A549 (cell line): ENCODE measurements around the gene VCL. TPM values are rescaled to one million over a fixed set of nuclear protein-coding genes. Genes with fewer than 3 reads are reported as not detected.

Experiments used
- ATAC-seq, 2 experiments: fragments of 200-7000 bp in 1 of 2; fragments of >200 bp in 1 of 2; cut with Nextera tagmentation in 1 of 2; cut with Tn5 transposase in 1 of 2; 3 replicates each; pipeline versions ENCODE4 v1.8.0 to v1.9.1; 2018 to 2020; ENCODE audit warnings: mild to moderate bottlenecking in 1 of 2, moderate library complexity in 1 of 2
- CTCF ChIA-PET: fragments of 300-600 bp; sonication (Branson Sonifier 250); formaldehyde crosslinking; extraction: SDS; loops from one replicate; lab custom pipeline; 2021; ENCODE audit warnings: antibody characterized with exemption, inconsistent platforms; lab: Yijun Ruan, JAX
- POLR2A ChIA-PET: fragments of 350-600 bp; formaldehyde crosslinking; extraction: SDS; loops from one replicate; lab custom pipeline; 2021; ENCODE audit warnings: antibody characterized with exemption, inconsistent platforms; lab: Yijun Ruan, JAX
- DNase-seq, 2 experiments: peaks; one replicate each; pipeline versions ENCODE4 v3.0.0 to v3.0.0-alpha.2; 2011 to 2016; ENCODE audit warnings: low read depth in 1 of 2, low spot score in 1 of 2
- FAIRE-seq: peaks from 2 replicates; lab custom pipeline; 2011; peaks lifted over from hg19 to GRCh38; lab: Jason Lieb, UNC
- H3K27ac ChIP-seq, 2 experiments: fragments of >200 bp; sonication (Bioruptor Twin); formaldehyde crosslinking; 3 replicates each; pipeline ENCODE4 v1.5.1; 2016 to 2017
- H3K4me1 ChIP-seq: fragments of >200 bp; sonication (Bioruptor Twin); formaldehyde crosslinking; 3 replicates; pipeline ENCODE4 v1.6.1; 2016
- H3K4me2 ChIP-seq: fragments of >200 bp; sonication (Bioruptor Twin); formaldehyde crosslinking; 3 replicates; pipeline ENCODE4 v1.6.1; 2016
- H3K4me3 ChIP-seq: fragments of >200 bp; sonication (Bioruptor Twin); formaldehyde crosslinking; 3 replicates; pipeline ENCODE4 v1.5.1; 2016
- H3K9me3 ChIP-seq: fragments of >200 bp; sonication (Bioruptor Twin); formaldehyde crosslinking; 3 replicates; pipeline ENCODE4 v1.6.1; 2016
- BHLHE40 ChIP-seq: IDR thresholded peaks from 2 replicates; pipeline ENCODE4 v1.6.1; 2012; ENCODE audit warnings: low read depth, low read length, inconsistent platforms
- CHD4 ChIP-seq: fragments of 200-600 bp; sonication (generic); IDR thresholded peaks from 2 replicates; pipeline ENCODE4 v1.6.1; 2016; ENCODE audit warnings: antibody characterized with exemption, mild to moderate bottlenecking, borderline replicate concordance
- CTCF ChIP-seq: fragments of >200 bp; sonication (Bioruptor Twin); formaldehyde crosslinking; IDR thresholded peaks from 3 replicates; pipeline ENCODE4 v1.5.1; 2016
- EHF ChIP-seq: fragments of 250-450 bp; sonication (Bioruptor Pico); IDR thresholded peaks from 2 replicates; pipeline ENCODE4 v1.5.0; 2020; ENCODE audit warnings: mild to moderate bottlenecking
- EHMT2 ChIP-seq: fragments of 200-600 bp; sonication (generic); IDR thresholded peaks from 2 replicates; pipeline ENCODE4 v1.6.1; 2016; ENCODE audit warnings: antibody characterized with exemption, low read depth, mild to moderate bottlenecking, moderate library complexity
- ESRRA ChIP-seq: fragments of 150-350 bp; IDR thresholded peaks from 2 replicates; pipeline ENCODE4 v1.6.1; 2014; ENCODE audit warnings: mild to moderate bottlenecking, low read length, borderline replicate concordance
- FOXS1 ChIP-seq: fragments of 250-450 bp; sonication (Bioruptor Pico); IDR thresholded peaks from 2 replicates; pipeline ENCODE4 v1.5.0; 2020; ENCODE audit warnings: mild to moderate bottlenecking, moderate library complexity
- HEYL ChIP-seq: fragments of 250-450 bp; sonication (Bioruptor Pico); IDR thresholded peaks from 2 replicates; pipeline ENCODE4 v1.8.0; 2021; ENCODE audit warnings: mild to moderate bottlenecking, moderate library complexity
- HMGXB4 ChIP-seq: fragments of 250-450 bp; sonication (Bioruptor Pico); IDR thresholded peaks from 2 replicates; pipeline ENCODE4 v1.5.0; 2021; ENCODE audit warnings: mild to moderate bottlenecking, moderate library complexity, borderline replicate concordance
- HOXB5 ChIP-seq: fragments of 250-450 bp; sonication (Bioruptor Pico); IDR thresholded peaks from 2 replicates; pipeline ENCODE4 v1.5.0; 2020; ENCODE audit warnings: mild to moderate bottlenecking, moderate library complexity
- JUNB ChIP-seq: fragments of >200 bp; sonication (Bioruptor Twin); formaldehyde crosslinking; IDR thresholded peaks from 2 replicates; pipeline ENCODE4 v1.6.1; 2016
- KDM5A ChIP-seq: fragments of 200-600 bp; sonication (generic); IDR thresholded peaks from 2 replicates; pipeline ENCODE4 v1.6.1; 2016; ENCODE audit warnings: antibody characterized with exemption, mild to moderate bottlenecking
- MAX ChIP-seq: IDR thresholded peaks from 2 replicates; pipeline ENCODE4 v1.6.1; 2012
- MAZ ChIP-seq: fragments of 150-350 bp; IDR thresholded peaks from 2 replicates; pipeline ENCODE4 v1.6.1; 2014; ENCODE audit warnings: antibody characterized with exemption, low read depth, low read length, borderline replicate concordance
- MYC ChIP-seq: IDR thresholded peaks from 2 replicates; pipeline ENCODE4 v1.6.1; 2012; ENCODE audit warnings: mild to moderate bottlenecking, inconsistent platforms, low read length, improper control_type of control experiment, borderline replicate concordance
- NFE2L2 ChIP-seq: fragments of 150-350 bp; conservative IDR thresholded peaks from 2 replicates; pipeline ENCODE4 v1.6.1; 2014; ENCODE audit warnings: low read length
- PHF8 ChIP-seq: fragments of 200-600 bp; sonication (generic); IDR thresholded peaks from 2 replicates; pipeline ENCODE4 v1.6.1; 2016; ENCODE audit warnings: low read depth, mild to moderate bottlenecking, antibody characterized with exemption, moderate library complexity, borderline replicate concordance
- RARB ChIP-seq: fragments of 250-450 bp; sonication (Bioruptor Pico); IDR thresholded peaks from 2 replicates; pipeline ENCODE4 v1.8.0; 2021; ENCODE audit warnings: mild to moderate bottlenecking, moderate library complexity
- RCOR1 ChIP-seq: fragments of 150-350 bp; IDR thresholded peaks from 2 replicates; pipeline ENCODE4 v1.6.1; 2014; ENCODE audit warnings: antibody characterized with exemption, low read length, low read depth
- RNF2 ChIP-seq: fragments of 200-600 bp; sonication (generic); IDR thresholded peaks from 2 replicates; pipeline ENCODE4 v1.6.1; 2016; ENCODE audit warnings: low read depth, mild to moderate bottlenecking, antibody characterized with exemption, moderate library complexity, borderline replicate concordance
- SMC3 ChIP-seq: fragments of >200 bp; sonication (Bioruptor Twin); formaldehyde crosslinking; IDR thresholded peaks from 3 replicates; pipeline ENCODE4 v1.6.1; 2018; ENCODE audit warnings: inconsistent platforms
- TP53 ChIP-seq: fragments of 250-450 bp; sonication (Bioruptor Pico); IDR thresholded peaks from 2 replicates; pipeline ENCODE4 v1.5.0; 2021; ENCODE audit warnings: mild to moderate bottlenecking, moderate library complexity
- ZC3H11A ChIP-seq: fragments of 450-650 bp; IDR thresholded peaks from 2 replicates; pipeline ENCODE4 v1.6.1; 2014; ENCODE audit warnings: antibody characterized with exemption, mild to moderate bottlenecking
- ZFP36 ChIP-seq: fragments of 450-650 bp; IDR thresholded peaks from 2 replicates; pipeline ENCODE4 v1.6.1; 2014; ENCODE audit warnings: borderline replicate concordance; ENCODE audit not compliant: partially characterized antibody
- ZSCAN20 ChIP-seq: fragments of 250-450 bp; sonication (Bioruptor Pico); IDR thresholded peaks from 2 replicates; pipeline ENCODE4 v1.8.0; 2022; ENCODE audit warnings: mild to moderate bottlenecking, moderate library complexity
- WGBS: methylation state at CpG from one replicate; pipeline ENCODE4 v1.1.6; 2017; ENCODE audit errors: missing lambda C conversion rate; 5-methylcytosine and 5-hydroxymethylcytosine counted together
- polyA plus RNA-seq, 4 experiments: library from polyadenylated mRNA; depleted of rRNA in 3 of 4; stranded (reverse); fragments of >200 nt; fragmentation: RNase III in 1 of 4; extraction: RNeasy Plus Mini Kit Qiagen cat#74134 plus additional on column Dnase treatment in 1 of 4; gene quantifications; 2 replicates in 3 of 4; 3 replicates in 1 of 4; pipeline ENCODE4 v1.2.3, GENCODE V29; 2011 to 2017
- TF ChIP-seq, protein P1 (sequence below): fragments of 450-650 bp; IDR thresholded peaks from 2 replicates; pipeline ENCODE4 v1.6.1; 2014; ENCODE audit warnings: antibody characterized with exemption

VCL gene
- polyA plus RNA-seq, 2 of the 4 experiments (the other 2 are of a cell fraction), result 101 to 112 TPM

- no peak overlapping the region for H3K4me2 ChIP-seq
- no peak for TF ChIP-seq HEYL (CRISPR knock-in tag)
- no peak for TF ChIP-seq TP53
- no peak for TF ChIP-seq MYC
- no peak for TF ChIP-seq BHLHE40
- TF ChIP-seq ZSCAN20 (CRISPR knock-in tag), result no peak
- no peak for TF ChIP-seq HOXB5 (CRISPR knock-in tag)
- TF ChIP-seq EHMT2, result no peak
- TF ChIP-seq MAX, result no peak
- no peak for TF ChIP-seq KDM5A
- TF ChIP-seq ESRRA, result no peak
- TF ChIP-seq RCOR1, result no peak
- TF ChIP-seq ZC3H11A, result no peak
- no peak for TF ChIP-seq SMC3
- TF ChIP-seq MAZ, result no peak
- no peak for TF ChIP-seq ZFP36
- no peak for TF ChIP-seq CHD4
- TF ChIP-seq PHF8, result no peak
- no peak for TF ChIP-seq EHF (CRISPR knock-in tag)
- no peak for TF ChIP-seq RNF2
- TF ChIP-seq, all 56 proteins: peak for 0
- ChIA-PET CTCF (interaction anchor here (0.7 to 4.6 kb wide), 11 partner anchors 12 to 196 kb away, joined by 3 to 16 read pairs (median 6); partner anchors contain the start of gene VCL), POLR2A (no interaction called here)
- FAIRE-seq (no peak), ATAC-seq (no peak), DNase-seq (no peak)
- H3K27ac ChIP-seq, result peak overlapping the region; percentile 69 to 77; a peak in 4 of 6 replicates
- H3K9me3 ChIP-seq, result no peaks in the 10 kb centered on the region
- 90% methylated on average over 5 of the region's 5 CpGs for WGBS
- H3K4me3 ChIP-seq, result no peak overlapping the region
- peaks cover 96% of the 10 kb centered on the region for H3K4me1 ChIP-seq
These were observed 78.0 kb downstream of the VCL start for GRCh38 chr10:74075906-74076305.

GRCh38 chr10:74076961-74077360, 79.0 kb downstream of the VCL start:
- Histone ChIP-seq H3K4me3 (no peak overlapping the region), H3K27ac (peak overlapping the region; percentile 69 to 77; a peak in 5 of 6 replicates), H3K9me3 (no peaks in the 10 kb centered on the region), H3K4me1 (peaks cover 94% of the 10 kb centered on the region), H3K4me2 (peak overlapping the region; percentile 76)
- 64% methylated on average over 2 of the region's 2 CpGs for WGBS
- DNase-seq, result no peak
- FAIRE-seq, result no peak
- ChIA-PET CTCF (interaction anchor here (0.6 to 4.6 kb wide), 8 partner anchors 10 to 228 kb away, joined by 4 to 16 read pairs (median 7); partner anchors contain the start of gene VCL), POLR2A (interaction anchor here (0.8 kb wide), 1 partner anchor 21 kb away, joined by 3 read pairs; no protein-coding TSS in a partner anchor)
- TF ChIP-seq RARB (CRISPR knock-in tag) (no peak), HMGXB4 (CRISPR knock-in tag) (no peak), EHMT2 (no peak), ZFP36 (no peak), RCOR1 (no peak), CTCF (no peak), JUNB (no peak), NFE2L2 (no peak), FOXS1 (CRISPR knock-in tag) (no peak)
- TF ChIP-seq, protein P1, sequence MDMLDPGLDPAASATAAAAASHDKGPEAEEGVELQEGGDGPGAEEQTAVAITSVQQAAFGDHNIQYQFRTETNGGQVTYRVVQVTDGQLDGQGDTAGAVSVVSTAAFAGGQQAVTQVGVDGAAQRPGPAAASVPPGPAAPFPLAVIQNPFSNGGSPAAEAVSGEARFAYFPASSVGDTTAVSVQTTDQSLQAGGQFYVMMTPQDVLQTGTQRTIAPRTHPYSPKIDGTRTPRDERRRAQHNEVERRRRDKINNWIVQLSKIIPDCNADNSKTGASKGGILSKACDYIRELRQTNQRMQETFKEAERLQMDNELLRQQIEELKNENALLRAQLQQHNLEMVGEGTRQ, result no peak
- ATAC-seq, result no peak
